CD14-positive monocyte (primary cell): Measurements from ENCODE around the gene PKM. TPM values are rescaled to one million over a fixed set of nuclear protein-coding genes. Genes with fewer than 3 reads are reported as not detected.

Experiments used
- DNase-seq, 3 donors: peaks; one replicate each; pipeline ENCODE4 v3.0.0-alpha.2; 2011 to 2022
- H2AFZ ChIP-seq: 2 replicates; pipeline ENCODE4 v1.6.0; 2012; ENCODE audit warnings: mild to moderate bottlenecking, low read depth, low read length, inconsistent platforms; ENCODE audit not compliant: insufficient read depth, poor library complexity, severe bottlenecking
- H3K27ac ChIP-seq, 2 donors: 1 replicate in 1 of 2; 2 replicates in 1 of 2; pipeline ENCODE4 v1.5.1; 2012 to 2013; ENCODE audit warnings: low read length in 2 of 2, control low read depth in 1 of 2, inconsistent platforms in 1 of 2, low read depth in 1 of 2, mild to moderate bottlenecking in 1 of 2
- H3K27me3 ChIP-seq, 2 donors: one replicate each; pipeline versions ENCODE4 v1.6.0 to v1.6.1; 2011 to 2013; ENCODE audit warnings: low read length in 2 of 2; ENCODE audit not compliant: control insufficient read depth in 2 of 2, insufficient read depth in 2 of 2
- H3K36me3 ChIP-seq, 2 donors: replicated peaks in 1 of 2; 1 replicate in 1 of 2; 2 replicates in 1 of 2; pipeline versions ENCODE4 v1.5.1 to v1.6.1; 2012 to 2013; ENCODE audit warnings: low read length in 2 of 2, control low read depth in 1 of 2, inconsistent platforms in 1 of 2, mild to moderate bottlenecking in 1 of 2; ENCODE audit not compliant: insufficient read depth in 2 of 2, control insufficient read depth in 1 of 2
- H3K4me1 ChIP-seq, 2 donors: 1 replicate in 1 of 2; 2 replicates in 1 of 2; pipeline versions ENCODE4 v1.5.1 to v1.6.1; 2012 to 2013; ENCODE audit warnings: low read length in 2 of 2, control low read depth in 1 of 2, inconsistent platforms in 1 of 2, mild to moderate bottlenecking in 1 of 2, moderate library complexity in 1 of 2; ENCODE audit not compliant: insufficient read depth in 2 of 2, control insufficient read depth in 1 of 2
- H3K4me2 ChIP-seq: replicated peaks from 2 replicates; pipeline ENCODE3; 2012; ENCODE audit warnings: low read length, moderate library complexity, mild to moderate bottlenecking; ENCODE audit not compliant: poor library complexity, severe bottlenecking; ENCODE audit errors: extremely low read depth
- H3K4me3 ChIP-seq, 3 experiments: fragments of 200-600 bp in 1 of 3; sonication (generic) in 1 of 3; replicated peaks in 1 of 3; 1 replicate in 2 of 3; 2 replicates in 1 of 3; pipeline ENCODE4 v1.5.1; 2011 to 2013; ENCODE audit warnings: low read length in 3 of 3, mild to moderate bottlenecking in 3 of 3, control low read depth in 2 of 3, low read depth in 2 of 3, inconsistent platforms in 1 of 3, moderate library complexity in 1 of 3
- H3K79me2 ChIP-seq: 2 replicates; pipeline ENCODE4 v1.6.0; 2012; ENCODE audit warnings: mild to moderate bottlenecking, control low read depth, inconsistent platforms, low read length, moderate library complexity; ENCODE audit not compliant: insufficient read depth
- H3K9ac ChIP-seq: 2 replicates; pipeline ENCODE4 v1.6.0; 2017; ENCODE audit warnings: low read length, mild to moderate bottlenecking; ENCODE audit not compliant: insufficient read depth, poor library complexity, severe bottlenecking
- H3K9me3 ChIP-seq, 2 donors: replicated peaks in 1 of 2; 1 replicate in 1 of 2; 2 replicates in 1 of 2; pipeline versions ENCODE4 v1.5.1 to v1.6.1; 2012 to 2013; ENCODE audit warnings: low read length in 2 of 2, control low read depth in 1 of 2; ENCODE audit not compliant: control insufficient read depth in 1 of 2, insufficient read depth in 1 of 2
- H4K20me1 ChIP-seq: 2 replicates; pipeline ENCODE4 v1.6.0; 2012; ENCODE audit warnings: mild to moderate bottlenecking, low read length, control low read depth, moderate library complexity; ENCODE audit not compliant: insufficient read depth
- H3K27ac Mint-ChIP-seq, 7 donors: one replicate each; pipeline ENCODE4 v1.8.0; 2020; ENCODE audit warnings: mild to moderate bottlenecking in 7 of 7, mixed read lengths in 7 of 7, moderate library complexity in 6 of 7, inconsistent platforms in 2 of 7
- H3K27me3 Mint-ChIP-seq, 3 donors: one replicate each; pipeline ENCODE4 v1.8.0; 2021 to 2022; ENCODE audit warnings: low read depth in 3 of 3, mild to moderate bottlenecking in 3 of 3, mixed read lengths in 3 of 3, moderate library complexity in 3 of 3, inconsistent platforms in 1 of 3
- H3K36me3 Mint-ChIP-seq, 2 donors: one replicate each; pipeline ENCODE4 v1.8.0; 2020; ENCODE audit warnings: mixed read lengths in 2 of 2, inconsistent platforms in 1 of 2, mild to moderate bottlenecking in 1 of 2
- H3K4me1 Mint-ChIP-seq: one replicate; pipeline ENCODE4 v1.8.0; 2020; ENCODE audit warnings: mild to moderate bottlenecking, mixed read lengths
- H3K4me3 Mint-ChIP-seq, 2 donors: one replicate each; pipeline ENCODE4 v1.8.0; 2020; ENCODE audit warnings: mild to moderate bottlenecking in 2 of 2, mixed read lengths in 2 of 2, moderate library complexity in 1 of 2
- H3K9me3 Mint-ChIP-seq, 7 donors: one replicate each; pipeline ENCODE4 v1.8.0; 2020 to 2022; ENCODE audit warnings: mixed read lengths in 7 of 7, mild to moderate bottlenecking in 6 of 7, moderate library complexity in 6 of 7, inconsistent platforms in 2 of 7
- CTCF ChIP-seq: fragments of 200-600 bp; IDR thresholded peaks from one replicate; pipeline ENCODE4 v1.8.0; 2022; ENCODE audit warnings: antibody characterized with exemption, mild to moderate bottlenecking
- WGBS: methylation state at CpG from one replicate; pipeline ENCODE4 v1.1.5; 2013; ENCODE audit warnings: missing lambda C conversion rate; ENCODE audit not compliant: insufficient coverage; 5-methylcytosine and 5-hydroxymethylcytosine counted together
- intact Hi-C, 2 donors: fragments of 100-400 bp; cut with micrococcal nuclease; formaldehyde crosslinking; loops; one replicate each; pipeline versions ENCODE4 v1.15.0 to v1.15.1; 2023
- polyA plus RNA-seq, 3 donors: library from polyadenylated mRNA; depleted of rRNA in 1 of 3; unstranded in 2 of 3; stranded (reverse) in 1 of 3; fragments of 300-500 nt in 2 of 3; fragments of >200 nt in 1 of 3; fragmentation: Illumina TruSeq in 2 of 3; gene quantifications; 1 replicate in 2 of 3; 2 replicates in 1 of 3; pipeline ENCODE4 v1.2.3, GENCODE V29; 2012 to 2021

Gene PKM
- polyA plus RNA-seq, 3 donors: 544 to 999 (median 986) TPM

GRCh38 chr15:72237853-72238224, 6.8 kb upstream of the PKM start:
- peaks cover 25 to 29% of the 10 kb centered on the region in 2 donors for H3K36me3 Mint-ChIP-seq
- Histone ChIP-seq H3K27me3 (no peaks in the 10 kb centered on the region), H3K4me3 (peak overlapping the region in 1 of 3 experiments; percentile 23), H3K9me3 (no peaks in the 10 kb centered on the region), H3K36me3 (peaks cover 26 to 28% of the 10 kb centered on the region in 2 donors), H3K79me2 (peaks cover 20% of the 10 kb centered on the region), H3K9ac (no peak overlapping the region), H2AFZ (no peak overlapping the region), H3K4me1 (peaks cover 35 to 44% of the 10 kb centered on the region in 2 donors), H3K27ac (peak overlapping the region; percentile 53 to 81), H3K4me2 (peak overlapping the region; percentile 54), H4K20me1 (no peaks in the 10 kb centered on the region)
- no peaks in the 10 kb centered on the region for H3K9me3 Mint-ChIP-seq
- H3K4me1 Mint-ChIP-seq: peaks cover 39% of the 10 kb centered on the region
- intact Hi-C loops: loop anchor here in 1 of 2 donors (1.0 kb wide), 1 partner anchor 10 kb away; no protein-coding TSS in a partner anchor
- no peak for TF ChIP-seq CTCF
- H3K27me3 Mint-ChIP-seq: no peaks in the 10 kb centered on the region
- peak overlapping the region; percentile 91 to 98 (median 95) for H3K27ac Mint-ChIP-seq
- peak in 1 of 3 donors; percentile 19 for DNase-seq
- H3K4me3 Mint-ChIP-seq: no peak overlapping the region
- WGBS: no CpG with 5 or more reads among the region's 1 CpG

GRCh38 chr15:72237029-72237852, 6.3 kb upstream of the PKM start:
- peaks cover 45% of the 10 kb centered on the region for H3K4me1 Mint-ChIP-seq
- DNase-seq: peak; percentile 86 to 96 (median 93)
- H3K27ac Mint-ChIP-seq: peak overlapping the region; percentile 91 to 98 (median 95)
- Histone ChIP-seq H3K4me2 (peak overlapping the region; percentile 54), H3K79me2 (peaks cover 24% of the 10 kb centered on the region), H3K4me1 (peaks cover 41 to 50% of the 10 kb centered on the region in 2 donors), H3K27me3 (no peaks in the 10 kb centered on the region), H3K36me3 (peaks cover 20 to 22% of the 10 kb centered on the region in 2 donors), H3K4me3 (peak overlapping the region in 2 of 3 experiments; percentile 5 to 46), H3K27ac (peak overlapping the region; percentile 51 to 81), H4K20me1 (no peaks in the 10 kb centered on the region), H3K9ac (peak overlapping the region; percentile 27), H3K9me3 (no peaks in the 10 kb centered on the region), H2AFZ (peak overlapping the region; percentile 28)
- intact Hi-C loops: loop anchor here in 1 of 2 donors (1.0 kb wide), 1 partner anchor 9 kb away; no protein-coding TSS in a partner anchor
- H3K36me3 Mint-ChIP-seq: peaks cover 19 to 23% of the 10 kb centered on the region in 2 donors
- H3K27me3 Mint-ChIP-seq: no peaks in the 10 kb centered on the region
- H3K9me3 Mint-ChIP-seq: no peaks in the 10 kb centered on the region
- no CpG with 5 or more reads among the region's 3 CpGs for WGBS
- TF ChIP-seq CTCF: no peak
- peak overlapping the region in 1 of 2 donors; percentile 82 for H3K4me3 Mint-ChIP-seq
